ENCODE measurements around the gene DMTF1. TPM values are rescaled to one million over a fixed set of nuclear protein-coding genes. Genes with fewer than 3 reads are reported as not detected.

DMTF1 gene
- 36.8 TPM for polyA plus RNA-seq (2013, experiment 1 of 2)
- polyA plus RNA-seq (2013, experiment 2 of 2) = 34.2 TPM

DNA sequence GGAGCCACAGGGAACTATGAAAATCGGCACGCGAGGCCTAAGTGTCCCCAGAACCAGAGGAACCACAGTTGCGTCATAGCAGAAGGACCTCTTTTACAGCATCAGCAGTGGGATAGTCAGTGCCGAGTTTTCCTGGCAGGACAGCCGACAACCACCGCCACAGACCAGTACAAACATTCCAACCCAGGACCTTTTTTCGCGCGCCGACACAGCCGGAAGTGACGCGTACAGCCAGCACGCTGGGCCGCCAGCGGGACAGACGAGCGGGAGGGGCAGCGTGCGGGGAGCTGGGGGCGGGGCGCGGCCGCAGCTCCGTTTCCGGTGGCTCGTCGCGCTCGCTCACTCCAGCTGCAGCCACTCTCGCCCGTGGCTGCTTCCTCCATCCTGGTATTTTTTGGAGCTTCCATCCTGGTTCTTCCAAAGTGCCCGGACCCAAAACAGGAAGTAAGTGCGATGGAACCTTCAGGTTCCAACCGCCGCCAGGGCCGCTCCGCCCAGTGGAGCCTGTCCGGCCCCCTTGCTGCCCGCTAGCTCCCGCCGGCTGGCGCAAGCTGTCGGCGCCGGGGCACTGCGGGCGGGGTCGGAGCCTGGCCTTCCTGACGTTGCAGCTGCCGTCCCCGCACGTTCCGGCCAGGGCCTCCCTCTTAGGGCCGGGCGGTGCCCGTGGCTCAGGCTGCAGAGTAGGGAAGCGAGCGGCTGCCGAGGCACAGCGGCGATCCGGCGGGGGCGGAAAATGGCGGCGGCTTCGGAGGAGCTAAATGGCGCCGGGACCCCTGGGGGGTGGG lies at the start of gene DMTF1:
Gene DMTF1, plus strand, starts transcription at position 342 of the 785 bp plus-strand sequence. CDS start 12,489 bp downstream, outside the sequence.
- H4K8ac ChIP-seq (ENCODE audit: low read length) = peak within 1 kb of the TSS; percentile 88
- H2BK120ac ChIP-seq (ENCODE audit: low read depth, low read length) = peak within 1 kb of the TSS; percentile 92
- no peaks in the 10 kb centered on the region for H3K27me3 ChIP-seq (ENCODE audit: control insufficient read depth in 1 of 2, insufficient read depth in 1 of 2, low read length in 2 of 2)
- peak; percentile 97 for DNase-seq
- peak within 1 kb of the TSS; percentile 68 for H3K4me2 ChIP-seq (ENCODE audit: low read length, poor library complexity, severe bottlenecking)
- peak within 1 kb of the TSS; percentile 97 to 100 for H3K18ac ChIP-seq (ENCODE audit: low read depth in 1 of 2, low read length in 2 of 2)
- WGBS = under 1% methylated on average over 71 of the region's 71 CpGs
- H2AK5ac ChIP-seq (ENCODE audit: low read length, severe bottlenecking) = peak within 1 kb of the TSS; percentile 59
- no peaks in the 10 kb centered on the region for H3K79me1 ChIP-seq (replicated peaks; ENCODE audit: low read length, poor library complexity, severe bottlenecking)
- peak within 1 kb of the TSS; percentile 83 for H2BK15ac ChIP-seq (ENCODE audit: low read depth, poor library complexity, severe bottlenecking)
- H4K91ac ChIP-seq (ENCODE audit: low read length) = peak within 1 kb of the TSS; percentile 97
- H3K9me3 ChIP-seq (ENCODE audit: control insufficient read depth, low read length) = no peaks in the 10 kb centered on the region
- H3K36me3 ChIP-seq (ENCODE audit: control insufficient read depth in 1 of 2, insufficient read depth in 2 of 2, low read depth in 1 of 2, low read length in 2 of 2) = no peaks in the 10 kb centered on the region
- H3K27ac ChIP-seq (ENCODE audit: low read length, poor library complexity, severe bottlenecking) = peak within 1 kb of the TSS; percentile 94
- H3K14ac ChIP-seq (ENCODE audit: low read length in 2 of 2) = peak within 1 kb of the TSS; percentile 57 to 99
- peak within 1 kb of the TSS; percentile 96 for H2AFZ ChIP-seq (ENCODE audit: low read depth, low read length)
- peak within 1 kb of the TSS; percentile 93 to 99 for H3K4me3 ChIP-seq (ENCODE audit: insufficient read depth in 1 of 2, low read depth in 1 of 2, low read length in 2 of 2)
- H3K9ac ChIP-seq (ENCODE audit: low read length) = peak within 1 kb of the TSS; percentile 99
- H2BK12ac ChIP-seq (ENCODE audit: low read length in 2 of 2) = no peak within 1 kb of the TSS
- no peaks in the 10 kb centered on the region for H3K4me1 ChIP-seq (ENCODE audit: control insufficient read depth, insufficient read depth, low read depth, low read length)
- peak within 1 kb of the TSS; percentile 92 to 97 for H3K4ac ChIP-seq (ENCODE audit: low read depth in 1 of 2, low read length in 2 of 2)
- H2BK5ac ChIP-seq (ENCODE audit: low read depth, low read length, poor library complexity, severe bottlenecking) = peak within 1 kb of the TSS; percentile 90
- peak within 1 kb of the TSS; percentile 34 to 52 for H3K23ac ChIP-seq (ENCODE audit: low read length in 2 of 2)

- H2BK15ac ChIP-seq (ENCODE audit: low read depth, poor library complexity, severe bottlenecking) = no peak overlapping the region
- WGBS = no CpG with 5 or more reads among the region's 1 CpG
- no peaks in the 10 kb centered on the region for H3K79me1 ChIP-seq (replicated peaks; ENCODE audit: low read length, poor library complexity, severe bottlenecking)
- H3K18ac ChIP-seq (ENCODE audit: low read depth in 1 of 2, low read length in 2 of 2) = no peak overlapping the region
- no peak overlapping the region for H2BK5ac ChIP-seq (ENCODE audit: low read depth, low read length, poor library complexity, severe bottlenecking)
- DNase-seq = no peak
- no peak overlapping the region for H3K23ac ChIP-seq (ENCODE audit: low read length in 2 of 2)
- no peaks in the 10 kb centered on the region for H3K4me1 ChIP-seq (ENCODE audit: control insufficient read depth, insufficient read depth, low read depth, low read length)
- H4K91ac ChIP-seq (ENCODE audit: low read length) = no peak overlapping the region
- no peak overlapping the region for H2AFZ ChIP-seq (ENCODE audit: low read depth, low read length)
- no peak overlapping the region for H3K4ac ChIP-seq (ENCODE audit: low read depth in 1 of 2, low read length in 2 of 2)
- H3K27ac ChIP-seq (ENCODE audit: low read length, poor library complexity, severe bottlenecking) = no peak overlapping the region
- no peaks in the 10 kb centered on the region for H3K9me3 ChIP-seq (ENCODE audit: control insufficient read depth, low read length)
- no peak overlapping the region for H2AK5ac ChIP-seq (ENCODE audit: low read length, severe bottlenecking)
- H2BK12ac ChIP-seq (ENCODE audit: low read length in 2 of 2) = no peak overlapping the region
- no peak overlapping the region for H3K4me2 ChIP-seq (ENCODE audit: low read length, poor library complexity, severe bottlenecking)
- H3K36me3 ChIP-seq (ENCODE audit: control insufficient read depth in 1 of 2, insufficient read depth in 2 of 2, low read depth in 1 of 2, low read length in 2 of 2) = no peaks in the 10 kb centered on the region
- no peak overlapping the region for H2BK120ac ChIP-seq (ENCODE audit: low read depth, low read length)
- H3K14ac ChIP-seq (ENCODE audit: low read length in 2 of 2) = no peak overlapping the region
- no peaks in the 10 kb centered on the region for H3K27me3 ChIP-seq (ENCODE audit: control insufficient read depth in 1 of 2, insufficient read depth in 1 of 2, low read length in 2 of 2)
- H3K4me3 ChIP-seq (ENCODE audit: insufficient read depth in 1 of 2, low read depth in 1 of 2, low read length in 2 of 2) = no peak overlapping the region
- H3K9ac ChIP-seq (ENCODE audit: low read length) = no peak overlapping the region
- no peak overlapping the region for H4K8ac ChIP-seq (ENCODE audit: low read length)
Observed at GRCh38 chr7:87105401-87105800, 46.9 kb upstream of the DMTF1 start.

- Histone ChIP-seq H2BK12ac (ENCODE audit: low read length in 2 of 2) (no peak overlapping the region), H3K4ac (ENCODE audit: low read depth in 1 of 2, low read length in 2 of 2) (no peak overlapping the region), H3K9ac (ENCODE audit: low read length) (no peak overlapping the region), H4K8ac (ENCODE audit: low read length) (no peak overlapping the region), H3K79me1 (replicated peaks; ENCODE audit: low read length, poor library complexity, severe bottlenecking) (no peaks in the 10 kb centered on the region), H3K14ac (ENCODE audit: low read length in 2 of 2) (no peak overlapping the region), H3K4me1 (ENCODE audit: control insufficient read depth, insufficient read depth, low read depth, low read length) (no peaks in the 10 kb centered on the region), H3K23ac (ENCODE audit: low read length in 2 of 2) (no peak overlapping the region), H2AK5ac (ENCODE audit: low read length, severe bottlenecking) (no peak overlapping the region), H2BK15ac (ENCODE audit: low read depth, poor library complexity, severe bottlenecking) (no peak overlapping the region), H2BK5ac (ENCODE audit: low read depth, low read length, poor library complexity, severe bottlenecking) (no peak overlapping the region), H3K4me2 (ENCODE audit: low read length, poor library complexity, severe bottlenecking) (no peak overlapping the region), H3K27me3 (ENCODE audit: control insufficient read depth in 1 of 2, insufficient read depth in 1 of 2, low read length in 2 of 2) (no peaks in the 10 kb centered on the region), H2BK120ac (ENCODE audit: low read depth, low read length) (no peak overlapping the region), H2AFZ (ENCODE audit: low read depth, low read length) (no peak overlapping the region), H4K91ac (ENCODE audit: low read length) (no peak overlapping the region), H3K18ac (ENCODE audit: low read depth in 1 of 2, low read length in 2 of 2) (no peak overlapping the region), H3K4me3 (ENCODE audit: insufficient read depth in 1 of 2, low read depth in 1 of 2, low read length in 2 of 2) (no peak overlapping the region), H3K9me3 (ENCODE audit: control insufficient read depth, low read length) (no peaks in the 10 kb centered on the region), H3K36me3 (ENCODE audit: control insufficient read depth in 1 of 2, insufficient read depth in 2 of 2, low read depth in 1 of 2, low read length in 2 of 2) (no peaks in the 10 kb centered on the region), H3K27ac (ENCODE audit: low read length, poor library complexity, severe bottlenecking) (no peak overlapping the region)
- WGBS = 83% methylated on average over 3 of the region's 4 CpGs
- DNase-seq = no peak
Observed at GRCh38 chr7:87106974-87107612, 45.2 kb upstream of the DMTF1 start.

Measured in mesenchymal stem cell (in vitro differentiated cells and primary cell).